Endodermal cell (in vitro differentiated cells): ENCODE data around the gene CLEC19A. TPM values are rescaled to one million over a fixed set of nuclear protein-coding genes. Genes with fewer than 3 reads are reported as not detected.

Experiments
- DNase-seq: peaks from one replicate; pipeline ENCODE4 v3.0.0-alpha.2; 2017
- H3K27ac ChIP-seq: 2 replicates; pipeline ENCODE4 v1.5.1; 2013; ENCODE audit warnings: mild to moderate bottlenecking, low read depth, low read length, moderate library complexity
- H3K27me3 ChIP-seq: 2 replicates; pipeline ENCODE4 v1.6.1; 2013; ENCODE audit warnings: mild to moderate bottlenecking, low read length, moderate library complexity; ENCODE audit not compliant: insufficient read depth, control insufficient read depth, poor library complexity, severe bottlenecking
- H3K36me3 ChIP-seq: 2 replicates; pipeline ENCODE4 v1.7.0; 2013; ENCODE audit warnings: mild to moderate bottlenecking, low read length, moderate library complexity; ENCODE audit not compliant: control insufficient read depth, insufficient read depth
- H3K4me1 ChIP-seq: one replicate; pipeline ENCODE4 v1.7.0; 2013; ENCODE audit warnings: low read length; ENCODE audit not compliant: control insufficient read depth, insufficient read depth
- H3K4me3 ChIP-seq: 2 replicates; pipeline ENCODE4 v1.5.1; 2013; ENCODE audit warnings: mild to moderate bottlenecking, low read length, moderate library complexity
- H3K9ac ChIP-seq: 2 replicates; pipeline ENCODE4 v1.6.1; 2013; ENCODE audit warnings: mild to moderate bottlenecking, low read length, moderate library complexity; ENCODE audit not compliant: poor library complexity, severe bottlenecking; ENCODE audit errors: extremely low read depth
- H3K9me3 ChIP-seq: 2 replicates; pipeline ENCODE4 v1.6.1; 2013; ENCODE audit warnings: mild to moderate bottlenecking, low read length, moderate library complexity; ENCODE audit not compliant: control insufficient read depth
- H3K27ac Mint-ChIP-seq: 2 replicates; pipeline ENCODE4 v1.8.0; 2020; ENCODE audit warnings: mixed read lengths
- H3K27me3 Mint-ChIP-seq: 2 replicates; pipeline ENCODE4 v1.8.0; 2021; ENCODE audit warnings: mild to moderate bottlenecking, mixed read lengths; ENCODE audit not compliant: insufficient read depth
- H3K36me3 Mint-ChIP-seq: 2 replicates; pipeline ENCODE4 v1.8.0; 2020; ENCODE audit warnings: low read depth, mixed read lengths
- H3K4me1 Mint-ChIP-seq: 2 replicates; pipeline ENCODE4 v1.8.0; 2020; ENCODE audit warnings: mixed read lengths
- H3K4me3 Mint-ChIP-seq: 2 replicates; pipeline ENCODE4 v1.8.0; 2020; ENCODE audit warnings: mild to moderate bottlenecking, moderate library complexity, mixed read lengths
- H3K9me3 Mint-ChIP-seq: 2 replicates; pipeline ENCODE4 v1.8.0; 2020; ENCODE audit warnings: mild to moderate bottlenecking, mixed read lengths
- CTCF ChIP-seq: fragments of 200-600 bp; sonication (generic); conservative IDR thresholded peaks from 2 replicates; pipeline ENCODE4 v1.5.0; 2021; ENCODE audit warnings: antibody characterized with exemption, mild to moderate bottlenecking
- WGBS, 2 experiments: methylation state at CpG; one replicate each; pipeline versions ENCODE4 v1.1.5 to v1.1.7; 2013; ENCODE audit warnings: missing lambda C conversion rate in 2 of 2, mixed read lengths in 1 of 2; ENCODE audit not compliant: insufficient coverage in 1 of 2, insufficient read length in 1 of 2; 5-methylcytosine and 5-hydroxymethylcytosine counted together
- total RNA-seq, 2 donors: library from RNA; stranded (reverse); fragmentation: NEBNext Ultra II Directional in 1 of 2; extraction: Animal tissue kit (Norgen Biotek cat#: 25700) in 1 of 2; gene quantifications; 2 replicates in 1 of 2; 3 replicates in 1 of 2; pipeline ENCODE4 v1.2.1, GENCODE V29; 2021

Gene CLEC19A
- total RNA-seq, 2 donors from 2014 or later, result 1.6 to 1.9 TPM

- Mint-ChIP-seq H3K4me3 (no peak overlapping the region), H3K9me3 (peaks cover 4% of the 10 kb centered on the region), H3K27ac (no peak overlapping the region), H3K27me3 (no peaks in the 10 kb centered on the region), H3K4me1 (peaks cover 3% of the 10 kb centered on the region), H3K36me3 (peaks cover 14% of the 10 kb centered on the region)
- Histone ChIP-seq H3K4me3 (no peak overlapping the region), H3K9me3 (peaks cover 35% of the 10 kb centered on the region), H3K27me3 (no peaks in the 10 kb centered on the region), H3K36me3 (peaks cover 41% of the 10 kb centered on the region), H3K9ac (no peak overlapping the region), H3K27ac (no peak overlapping the region), H3K4me1 (peaks cover 7% of the 10 kb centered on the region)
- no peak for DNase-seq
- TF ChIP-seq CTCF, result no peak
- 95 to 100% methylated on average over 4 to 11 of the region's 11 CpGs for WGBS, 2 experiments
These were observed 44.0 kb upstream of the CLEC19A start for GRCh38 chr16:19241512-19241911.

- Histone ChIP-seq H3K36me3 (peaks cover 40% of the 10 kb centered on the region), H3K9ac (no peak overlapping the region), H3K27me3 (no peaks in the 10 kb centered on the region), H3K27ac (no peak overlapping the region), H3K4me3 (no peak overlapping the region), H3K9me3 (peaks cover 30% of the 10 kb centered on the region), H3K4me1 (peaks cover 4% of the 10 kb centered on the region)
- H3K27me3 Mint-ChIP-seq, result no peaks in the 10 kb centered on the region
- peaks cover 3% of the 10 kb centered on the region for H3K4me1 Mint-ChIP-seq
- no peak for TF ChIP-seq CTCF
- peaks cover 2% of the 10 kb centered on the region for H3K9me3 Mint-ChIP-seq
- H3K36me3 Mint-ChIP-seq, result peaks cover 11% of the 10 kb centered on the region
- no peak overlapping the region for H3K4me3 Mint-ChIP-seq
- no peak for DNase-seq
- WGBS, 2 experiments, result 87 to 100% methylated on average over 1 of the region's 1 CpG
- H3K27ac Mint-ChIP-seq, result no peak overlapping the region
These were observed 43.3 kb upstream of the CLEC19A start for GRCh38 chr16:19242186-19242585.

GRCh38 chr16:19242987-19243575 is 42.5 kb upstream of the CLEC19A start:
- WGBS, 2 experiments, result 88 to 93% methylated on average over 2 to 3 of the region's 3 CpGs
- peak; percentile 47 for TF ChIP-seq CTCF
- H3K27me3 Mint-ChIP-seq, result no peaks in the 10 kb centered on the region
- H3K9ac ChIP-seq, result no peak overlapping the region
- no peak overlapping the region for H3K27ac Mint-ChIP-seq
- peaks cover 39% of the 10 kb centered on the region for H3K36me3 ChIP-seq
- no peak overlapping the region for H3K27ac ChIP-seq
- peaks cover 3% of the 10 kb centered on the region for H3K4me1 Mint-ChIP-seq
- H3K4me1 ChIP-seq, result no peaks in the 10 kb centered on the region
- peaks cover 6% of the 10 kb centered on the region for H3K9me3 Mint-ChIP-seq
- no peak overlapping the region for H3K4me3 ChIP-seq
- no peak for DNase-seq
- peaks cover 26% of the 10 kb centered on the region for H3K9me3 ChIP-seq
- no peaks in the 10 kb centered on the region for H3K27me3 ChIP-seq
- H3K4me3 Mint-ChIP-seq, result no peak overlapping the region
- peaks cover 12% of the 10 kb centered on the region for H3K36me3 Mint-ChIP-seq
